ENCODE results near the gene IL18BP. TPM values are rescaled to one million over a fixed set of nuclear protein-coding genes. Genes with fewer than 3 reads are reported as not detected.

IL18BP gene
- total and polyA plus RNA-seq, 10 of the 15 experiments (the other 5 are each of a cell fraction or from before 2014, with no cell fraction given), result 2.6 to 18.1 (median 10.7) TPM

DNA sequence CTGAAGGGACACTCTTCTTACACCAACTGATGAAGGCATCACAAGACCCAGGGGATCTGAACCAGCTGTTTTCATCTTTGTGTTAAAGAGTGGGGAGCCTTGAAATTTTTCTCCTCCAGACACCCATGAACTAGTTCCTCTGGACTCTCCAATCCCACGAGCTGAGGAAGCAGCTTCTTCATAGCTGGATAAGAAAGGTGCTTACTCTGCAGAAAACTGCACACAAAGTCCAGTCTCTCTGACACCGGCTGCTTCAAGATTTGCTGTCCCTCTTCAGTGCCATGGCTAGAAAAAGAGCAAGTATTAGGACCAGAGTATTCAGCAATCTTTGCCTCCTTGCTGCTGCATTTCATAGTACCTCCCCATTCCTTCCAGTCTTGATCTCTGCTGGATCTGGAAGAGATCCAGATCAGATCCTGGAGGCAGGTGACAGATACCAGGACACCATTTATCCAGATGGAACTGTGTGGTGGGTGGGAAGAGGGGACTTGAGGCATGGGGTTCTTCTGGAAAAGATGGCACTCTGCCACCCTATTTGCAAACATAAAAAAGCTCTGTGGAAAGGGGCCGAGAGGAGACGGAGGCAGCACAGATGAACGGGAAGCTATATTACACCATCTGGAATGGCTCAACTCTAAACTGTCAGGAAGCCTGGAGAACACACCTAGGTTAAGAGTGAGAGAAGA, 25.5 kb downstream of the IL18BP start:
- no peaks in the 10 kb centered on the region for H3K4me1 ChIP-seq (ENCODE audit: control insufficient read depth, insufficient read depth, low read length)

More for the DNA sequence above, 25.5 kb downstream of the IL18BP start:
- H3K27ac ChIP-seq (ENCODE audit: control insufficient read depth, insufficient read depth), result no peak overlapping the region
- TF ChIP-seq ZNF207 (IDR thresholded peaks at IDR 0.05; ENCODE audit: borderline replicate concordance), result no peak
- TF ChIP-seq KAT2A (conservative IDR thresholded peaks at IDR 0.05; ENCODE audit: control insufficient read depth, low read depth, low read length), result no peak
- no peak for TF ChIP-seq KLF5 (IDR thresholded peaks at IDR 0.05; ENCODE audit: partially characterized antibody)
- TF ChIP-seq, protein P1, sequence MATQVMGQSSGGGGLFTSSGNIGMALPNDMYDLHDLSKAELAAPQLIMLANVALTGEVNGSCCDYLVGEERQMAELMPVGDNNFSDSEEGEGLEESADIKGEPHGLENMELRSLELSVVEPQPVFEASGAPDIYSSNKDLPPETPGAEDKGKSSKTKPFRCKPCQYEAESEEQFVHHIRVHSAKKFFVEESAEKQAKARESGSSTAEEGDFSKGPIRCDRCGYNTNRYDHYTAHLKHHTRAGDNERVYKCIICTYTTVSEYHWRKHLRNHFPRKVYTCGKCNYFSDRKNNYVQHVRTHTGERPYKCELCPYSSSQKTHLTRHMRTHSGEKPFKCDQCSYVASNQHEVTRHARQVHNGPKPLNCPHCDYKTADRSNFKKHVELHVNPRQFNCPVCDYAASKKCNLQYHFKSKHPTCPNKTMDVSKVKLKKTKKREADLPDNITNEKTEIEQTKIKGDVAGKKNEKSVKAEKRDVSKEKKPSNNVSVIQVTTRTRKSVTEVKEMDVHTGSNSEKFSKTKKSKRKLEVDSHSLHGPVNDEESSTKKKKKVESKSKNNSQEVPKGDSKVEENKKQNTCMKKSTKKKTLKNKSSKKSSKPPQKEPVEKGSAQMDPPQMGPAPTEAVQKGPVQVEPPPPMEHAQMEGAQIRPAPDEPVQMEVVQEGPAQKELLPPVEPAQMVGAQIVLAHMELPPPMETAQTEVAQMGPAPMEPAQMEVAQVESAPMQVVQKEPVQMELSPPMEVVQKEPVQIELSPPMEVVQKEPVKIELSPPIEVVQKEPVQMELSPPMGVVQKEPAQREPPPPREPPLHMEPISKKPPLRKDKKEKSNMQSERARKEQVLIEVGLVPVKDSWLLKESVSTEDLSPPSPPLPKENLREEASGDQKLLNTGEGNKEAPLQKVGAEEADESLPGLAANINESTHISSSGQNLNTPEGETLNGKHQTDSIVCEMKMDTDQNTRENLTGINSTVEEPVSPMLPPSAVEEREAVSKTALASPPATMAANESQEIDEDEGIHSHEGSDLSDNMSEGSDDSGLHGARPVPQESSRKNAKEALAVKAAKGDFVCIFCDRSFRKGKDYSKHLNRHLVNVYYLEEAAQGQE (IDR thresholded peaks at IDR 0.05; ENCODE audit: low read depth, low read length), result no peak
- no peak for TF ChIP-seq RELA (IDR thresholded peaks at IDR 0.05; ENCODE audit: borderline replicate concordance, partially characterized antibody)
- no peak for TF ChIP-seq ZNF217 (IDR thresholded peaks at IDR 0.05)
- TF ChIP-seq MLLT1 (IDR thresholded peaks at IDR 0.05), result no peak
- no peak for TF ChIP-seq BMI1 (IDR thresholded peaks at IDR 0.05; ENCODE audit: borderline replicate concordance)
- TF ChIP-seq E2F4 (IDR thresholded peaks at IDR 0.05; ENCODE audit: low read depth, low read length), result no peak
- no peak for TF ChIP-seq EGR1 (IDR thresholded peaks at IDR 0.05; ENCODE audit: borderline replicate concordance in 1 of 2, low read depth in 2 of 2, low read length in 2 of 2)
- TF ChIP-seq CBX5 (IDR thresholded peaks at IDR 0.05; ENCODE audit: low read depth), result no peak
- no peak overlapping the region for H3K9ac ChIP-seq (ENCODE audit: control insufficient read depth, insufficient read depth, low read length)
- no peaks in the 10 kb centered on the region; the same call in 1 of the 2 replicates for H3K79me2 ChIP-seq (ENCODE audit: control insufficient read depth, insufficient read depth, low read length)
- FAIRE-seq, result no peak
- ChIA-PET RAD21 (ENCODE audit: unreplicated experiment) (interaction anchor here (0.6 to 7.3 kb wide), 17 partner anchors 9 to 407 kb away, joined by 3 to 112 read pairs (median 7); partner anchors contain the start of gene XNDC1N), CTCF (interaction anchor here (0.7 to 18.1 kb wide), 39 partner anchors 8 to 407 kb away, joined by 3 to 416 read pairs (median 6); partner anchors contain the start of genes ANAPC15, LAMTOR1 and XNDC1N), POLR2A (interaction anchor here (1.0 to 1.7 kb wide), 3 partner anchors 14 to 63 kb away, joined by 4 to 7 read pairs (median 4); no protein-coding TSS in a partner anchor), SMC1A (ENCODE audit: uncharacterized antibody, unreplicated experiment) (interaction anchor here (0.9 to 13.4 kb wide), 21 partner anchors 9 to 407 kb away, joined by 3 to 245 read pairs (median 9); partner anchors contain the start of genes ANAPC15, LAMTOR1 and LRRC51)
- H2AFZ ChIP-seq (ENCODE audit: control insufficient read depth, low read depth, low read length), result no peak overlapping the region
- BruUV-seq (replicated peaks), result no TSS peak
- peaks cover 39 to 54% of the 10 kb centered on the region in 2 experiments for H3K36me3 ChIP-seq (ENCODE audit: control insufficient read depth in 2 of 2, insufficient read depth in 2 of 2, low read length in 1 of 2)
- in situ Hi-C loops (cut with MboI), result loop anchor here (5.0 kb wide), 2 partner anchors 118 to 408 kb away; partner anchors contain the start of gene CLPB
- intact Hi-C loops (cut with micrococcal nuclease; ENCODE audit: unreplicated experiment), result no loop called here
- no peaks in the 10 kb centered on the region for H3K27me3 ChIP-seq (replicated peaks in 1 of 2; ENCODE audit: control insufficient read depth in 2 of 2, insufficient read depth in 2 of 2, low read length in 1 of 2)
- 57% methylated on average over 5 of the region's 5 CpGs for WGBS (ENCODE audit: insufficient coverage, insufficient replicate concordance, low lambda C conversion rate, missing lambda C conversion rate)
- ATAC-seq, result no peak
- H4K20me1 ChIP-seq (ENCODE audit: control insufficient read depth, insufficient read depth), result no peaks in the 10 kb centered on the region; the same call in 1 of the 2 replicates
- no peak overlapping the region for H3K4me2 ChIP-seq (ENCODE audit: control insufficient read depth, insufficient read depth)
- no peak for DNase-seq (ENCODE audit: low read depth, low spot score)
- H3K9me3 ChIP-seq (replicated peaks; ENCODE audit: control insufficient read depth, insufficient read depth, low read length), result no peaks in the 10 kb centered on the region
- H3K4me3 ChIP-seq, result no peak overlapping the region

Data from GM12878 (cell line).